ENCODE data around the gene RASAL3.

DNA sequence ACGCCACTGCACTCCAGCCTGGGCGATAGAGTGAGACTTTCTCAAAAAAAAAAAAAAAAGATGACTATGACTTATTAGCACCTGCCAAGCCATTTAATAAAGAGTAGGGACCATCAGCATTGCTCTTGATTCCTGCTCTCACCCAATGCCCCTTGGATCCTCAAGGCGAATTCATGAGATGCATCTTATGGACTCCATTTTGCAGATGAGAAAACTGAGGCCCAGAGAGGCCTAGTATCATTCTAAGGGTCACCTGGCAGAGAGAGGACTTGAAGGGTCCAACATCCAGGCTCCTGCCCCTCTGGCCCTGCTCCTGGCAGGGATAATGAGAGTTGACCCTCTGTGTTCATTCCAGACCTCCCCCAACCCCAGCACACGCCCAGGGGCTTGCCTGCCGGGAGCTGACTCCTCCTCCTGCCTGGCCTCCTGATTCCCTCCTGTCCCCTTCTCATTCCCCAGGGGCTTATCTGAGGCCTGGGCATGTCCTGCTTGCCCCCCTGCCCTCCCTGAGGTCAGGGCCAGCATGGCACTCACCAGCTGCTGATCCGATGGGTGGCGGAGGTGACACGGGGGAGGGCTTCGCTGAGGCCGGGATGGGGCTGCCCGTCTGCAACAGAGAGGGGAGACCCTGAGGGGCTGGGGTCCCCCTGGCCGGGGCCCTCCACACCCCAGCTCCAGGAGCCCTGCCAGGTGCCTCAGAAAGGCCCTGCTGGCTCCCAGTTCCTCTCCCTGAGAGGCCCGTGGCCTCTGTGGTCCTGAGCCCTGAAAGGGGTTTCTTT, 22.0 kb downstream of the RASAL3 start:
- TF ChIP-seq, protein P1, sequence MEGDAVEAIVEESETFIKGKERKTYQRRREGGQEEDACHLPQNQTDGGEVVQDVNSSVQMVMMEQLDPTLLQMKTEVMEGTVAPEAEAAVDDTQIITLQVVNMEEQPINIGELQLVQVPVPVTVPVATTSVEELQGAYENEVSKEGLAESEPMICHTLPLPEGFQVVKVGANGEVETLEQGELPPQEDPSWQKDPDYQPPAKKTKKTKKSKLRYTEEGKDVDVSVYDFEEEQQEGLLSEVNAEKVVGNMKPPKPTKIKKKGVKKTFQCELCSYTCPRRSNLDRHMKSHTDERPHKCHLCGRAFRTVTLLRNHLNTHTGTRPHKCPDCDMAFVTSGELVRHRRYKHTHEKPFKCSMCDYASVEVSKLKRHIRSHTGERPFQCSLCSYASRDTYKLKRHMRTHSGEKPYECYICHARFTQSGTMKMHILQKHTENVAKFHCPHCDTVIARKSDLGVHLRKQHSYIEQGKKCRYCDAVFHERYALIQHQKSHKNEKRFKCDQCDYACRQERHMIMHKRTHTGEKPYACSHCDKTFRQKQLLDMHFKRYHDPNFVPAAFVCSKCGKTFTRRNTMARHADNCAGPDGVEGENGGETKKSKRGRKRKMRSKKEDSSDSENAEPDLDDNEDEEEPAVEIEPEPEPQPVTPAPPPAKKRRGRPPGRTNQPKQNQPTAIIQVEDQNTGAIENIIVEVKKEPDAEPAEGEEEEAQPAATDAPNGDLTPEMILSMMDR (IDR thresholded peaks at IDR 0.05; ENCODE audit: low read depth, low read length), result no peak
- TF ChIP-seq POLR2A (IDR thresholded peaks at IDR 0.05; ENCODE audit: extremely low read depth, insufficient read length), result no peak

Data from NB4 (cell line).